ENCODE results near the gene TCEA2.

GRCh38 chr20:64023361-64024140 lies 39.4 kb upstream of the TCEA2 start:
- no peak for TF ChIP-seq POLR2A (IDR thresholded peaks at IDR 0.05)
- TF ChIP-seq, protein P1, sequence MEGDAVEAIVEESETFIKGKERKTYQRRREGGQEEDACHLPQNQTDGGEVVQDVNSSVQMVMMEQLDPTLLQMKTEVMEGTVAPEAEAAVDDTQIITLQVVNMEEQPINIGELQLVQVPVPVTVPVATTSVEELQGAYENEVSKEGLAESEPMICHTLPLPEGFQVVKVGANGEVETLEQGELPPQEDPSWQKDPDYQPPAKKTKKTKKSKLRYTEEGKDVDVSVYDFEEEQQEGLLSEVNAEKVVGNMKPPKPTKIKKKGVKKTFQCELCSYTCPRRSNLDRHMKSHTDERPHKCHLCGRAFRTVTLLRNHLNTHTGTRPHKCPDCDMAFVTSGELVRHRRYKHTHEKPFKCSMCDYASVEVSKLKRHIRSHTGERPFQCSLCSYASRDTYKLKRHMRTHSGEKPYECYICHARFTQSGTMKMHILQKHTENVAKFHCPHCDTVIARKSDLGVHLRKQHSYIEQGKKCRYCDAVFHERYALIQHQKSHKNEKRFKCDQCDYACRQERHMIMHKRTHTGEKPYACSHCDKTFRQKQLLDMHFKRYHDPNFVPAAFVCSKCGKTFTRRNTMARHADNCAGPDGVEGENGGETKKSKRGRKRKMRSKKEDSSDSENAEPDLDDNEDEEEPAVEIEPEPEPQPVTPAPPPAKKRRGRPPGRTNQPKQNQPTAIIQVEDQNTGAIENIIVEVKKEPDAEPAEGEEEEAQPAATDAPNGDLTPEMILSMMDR (IDR thresholded peaks at IDR 0.05) = no peak
- no peak for TF ChIP-seq POLR2AphosphoS5 (IDR thresholded peaks at IDR 0.05)
- TF ChIP-seq EP300 (IDR thresholded peaks at IDR 0.05) = no peak

Data from sigmoid colon (tissue), 4 donors.